ENCODE results near the gene DDX23. TPM values are rescaled to one million over a fixed set of nuclear protein-coding genes. Genes with fewer than 3 reads are reported as not detected.

DDX23 gene
- polyA plus RNA-seq, 1 of the 3 experiments (the other 2 are of a cell fraction) = 50.4 TPM

DNA sequence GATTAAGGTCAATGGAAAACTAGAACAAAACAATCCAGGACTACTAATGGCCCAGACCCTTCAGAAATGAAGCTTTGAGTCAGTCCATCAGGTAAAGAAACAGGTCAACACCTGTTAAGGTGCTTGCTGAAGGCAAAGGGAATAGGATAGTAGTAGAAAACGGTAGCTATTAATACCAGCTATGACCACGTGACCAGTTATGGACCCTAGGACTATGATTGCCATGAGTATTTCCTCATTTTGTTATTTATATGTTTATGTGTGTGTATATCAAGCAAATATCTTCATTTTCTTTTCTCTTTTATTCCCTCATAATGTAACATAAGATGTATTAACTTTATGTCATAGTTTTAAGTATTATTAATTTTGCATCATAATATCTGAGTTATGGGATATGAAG, 47.7 kb upstream of the DDX23 start:
- H3K79me2 ChIP-seq (ENCODE audit: insufficient read depth) = no peaks in the 10 kb centered on the region
- H2AFZ ChIP-seq (ENCODE audit: low read depth) = no peak overlapping the region
- ChIA-PET CTCF (interaction anchor here (0.6 to 9.3 kb wide), 4 partner anchors 9 to 187 kb away, joined by 3 to 99 read pairs (median 4); no protein-coding TSS in a partner anchor), POLR2A (no interaction called here)
- no peaks in the 10 kb centered on the region for H3K27me3 ChIP-seq (ENCODE audit: insufficient read depth)
- H3F3A ChIP-seq (replicated peaks; ENCODE audit: insufficient read depth) = peaks cover 4% of the 10 kb centered on the region
- TF ChIP-seq TEAD4 (IDR thresholded peaks at IDR 0.05; ENCODE audit: borderline replicate concordance, insufficient read depth) = no peak
- TF ChIP-seq, protein P1, sequence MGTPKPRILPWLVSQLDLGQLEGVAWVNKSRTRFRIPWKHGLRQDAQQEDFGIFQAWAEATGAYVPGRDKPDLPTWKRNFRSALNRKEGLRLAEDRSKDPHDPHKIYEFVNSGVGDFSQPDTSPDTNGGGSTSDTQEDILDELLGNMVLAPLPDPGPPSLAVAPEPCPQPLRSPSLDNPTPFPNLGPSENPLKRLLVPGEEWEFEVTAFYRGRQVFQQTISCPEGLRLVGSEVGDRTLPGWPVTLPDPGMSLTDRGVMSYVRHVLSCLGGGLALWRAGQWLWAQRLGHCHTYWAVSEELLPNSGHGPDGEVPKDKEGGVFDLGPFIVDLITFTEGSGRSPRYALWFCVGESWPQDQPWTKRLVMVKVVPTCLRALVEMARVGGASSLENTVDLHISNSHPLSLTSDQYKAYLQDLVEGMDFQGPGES (IDR thresholded peaks at IDR 0.05; ENCODE audit: low read depth, low read length) = no peak
- no peak for TF ChIP-seq NRF1 (IDR thresholded peaks at IDR 0.05; ENCODE audit: low read depth, low read length)
- no peak for TF ChIP-seq FOXM1 (IDR thresholded peaks at IDR 0.05; ENCODE audit: low read depth)
- TF ChIP-seq, protein P2, sequence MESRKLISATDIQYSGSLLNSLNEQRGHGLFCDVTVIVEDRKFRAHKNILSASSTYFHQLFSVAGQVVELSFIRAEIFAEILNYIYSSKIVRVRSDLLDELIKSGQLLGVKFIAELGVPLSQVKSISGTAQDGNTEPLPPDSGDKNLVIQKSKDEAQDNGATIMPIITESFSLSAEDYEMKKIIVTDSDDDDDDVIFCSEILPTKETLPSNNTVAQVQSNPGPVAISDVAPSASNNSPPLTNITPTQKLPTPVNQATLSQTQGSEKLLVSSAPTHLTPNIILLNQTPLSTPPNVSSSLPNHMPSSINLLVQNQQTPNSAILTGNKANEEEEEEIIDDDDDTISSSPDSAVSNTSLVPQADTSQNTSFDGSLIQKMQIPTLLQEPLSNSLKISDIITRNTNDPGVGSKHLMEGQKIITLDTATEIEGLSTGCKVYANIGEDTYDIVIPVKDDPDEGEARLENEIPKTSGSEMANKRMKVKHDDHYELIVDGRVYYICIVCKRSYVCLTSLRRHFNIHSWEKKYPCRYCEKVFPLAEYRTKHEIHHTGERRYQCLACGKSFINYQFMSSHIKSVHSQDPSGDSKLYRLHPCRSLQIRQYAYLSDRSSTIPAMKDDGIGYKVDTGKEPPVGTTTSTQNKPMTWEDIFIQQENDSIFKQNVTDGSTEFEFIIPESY (IDR thresholded peaks at IDR 0.05; ENCODE audit: borderline replicate concordance, low read depth) = no peak
- TF ChIP-seq CHD2 (IDR thresholded peaks at IDR 0.05; ENCODE audit: low read length, partially characterized antibody) = no peak
- no peak for TF ChIP-seq TCF12 (IDR thresholded peaks at IDR 0.05)
- TF ChIP-seq SMC3 (IDR thresholded peaks at IDR 0.05; ENCODE audit: low read depth, low read length) = no peak
- no peak for TF ChIP-seq MEF2A (IDR thresholded peaks at IDR 0.05; ENCODE audit: borderline replicate concordance, low read depth)
- TF ChIP-seq ELF1 (IDR thresholded peaks at IDR 0.05) = no peak
- TF ChIP-seq, protein P3, sequence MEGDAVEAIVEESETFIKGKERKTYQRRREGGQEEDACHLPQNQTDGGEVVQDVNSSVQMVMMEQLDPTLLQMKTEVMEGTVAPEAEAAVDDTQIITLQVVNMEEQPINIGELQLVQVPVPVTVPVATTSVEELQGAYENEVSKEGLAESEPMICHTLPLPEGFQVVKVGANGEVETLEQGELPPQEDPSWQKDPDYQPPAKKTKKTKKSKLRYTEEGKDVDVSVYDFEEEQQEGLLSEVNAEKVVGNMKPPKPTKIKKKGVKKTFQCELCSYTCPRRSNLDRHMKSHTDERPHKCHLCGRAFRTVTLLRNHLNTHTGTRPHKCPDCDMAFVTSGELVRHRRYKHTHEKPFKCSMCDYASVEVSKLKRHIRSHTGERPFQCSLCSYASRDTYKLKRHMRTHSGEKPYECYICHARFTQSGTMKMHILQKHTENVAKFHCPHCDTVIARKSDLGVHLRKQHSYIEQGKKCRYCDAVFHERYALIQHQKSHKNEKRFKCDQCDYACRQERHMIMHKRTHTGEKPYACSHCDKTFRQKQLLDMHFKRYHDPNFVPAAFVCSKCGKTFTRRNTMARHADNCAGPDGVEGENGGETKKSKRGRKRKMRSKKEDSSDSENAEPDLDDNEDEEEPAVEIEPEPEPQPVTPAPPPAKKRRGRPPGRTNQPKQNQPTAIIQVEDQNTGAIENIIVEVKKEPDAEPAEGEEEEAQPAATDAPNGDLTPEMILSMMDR (IDR thresholded peaks at IDR 0.05) = no peak
- no peak for TF ChIP-seq EZH2phosphoT487 (IDR thresholded peaks at IDR 0.05; ENCODE audit: borderline replicate concordance, low read depth)
- TF ChIP-seq RCOR1 (IDR thresholded peaks at IDR 0.05; ENCODE audit: low read length) = no peak
- TF ChIP-seq FOSL2 (IDR thresholded peaks at IDR 0.05; ENCODE audit: borderline replicate concordance, low read depth) = no peak
- no peak for TF ChIP-seq RFX5 (IDR thresholded peaks at IDR 0.05; ENCODE audit: low read length)
- no peaks in the 10 kb centered on the region for H3K36me3 ChIP-seq (replicated peaks in 1 of 2; ENCODE audit: control insufficient read depth in 1 of 2, insufficient read depth in 2 of 2, low read length in 1 of 2)
- no peaks in the 10 kb centered on the region for H3K9me3 ChIP-seq
- no peaks in the 10 kb centered on the region for H3K9me2 ChIP-seq
- no peak overlapping the region for H3K4me2 ChIP-seq
- no peak overlapping the region for H3K9ac ChIP-seq
- no peak overlapping the region for H3K4me3 ChIP-seq (ENCODE audit: low read depth in 2 of 2, low read length in 1 of 2)
- peaks cover 0 to 5% of the 10 kb centered on the region in 2 experiments; a peak in 1 of 4 replicates for H3K4me1 ChIP-seq (ENCODE audit: control insufficient read depth in 1 of 2, insufficient read depth in 2 of 2, low read depth in 1 of 2, low read length in 1 of 2)
- 40% methylated on average over 2 of the region's 2 CpGs for WGBS (ENCODE audit: low lambda C conversion rate)
- no peaks in the 10 kb centered on the region for H4K20me1 ChIP-seq (ENCODE audit: insufficient read depth)
- H3K27ac ChIP-seq (ENCODE audit: low read depth in 2 of 2, low read length in 1 of 2) = no peak overlapping the region
- DNase-seq = no peak

Measured in SK-N-SH (cell line).